Measurements from ENCODE around the gene CLCN6.

The CLCN6 gene

DNA sequence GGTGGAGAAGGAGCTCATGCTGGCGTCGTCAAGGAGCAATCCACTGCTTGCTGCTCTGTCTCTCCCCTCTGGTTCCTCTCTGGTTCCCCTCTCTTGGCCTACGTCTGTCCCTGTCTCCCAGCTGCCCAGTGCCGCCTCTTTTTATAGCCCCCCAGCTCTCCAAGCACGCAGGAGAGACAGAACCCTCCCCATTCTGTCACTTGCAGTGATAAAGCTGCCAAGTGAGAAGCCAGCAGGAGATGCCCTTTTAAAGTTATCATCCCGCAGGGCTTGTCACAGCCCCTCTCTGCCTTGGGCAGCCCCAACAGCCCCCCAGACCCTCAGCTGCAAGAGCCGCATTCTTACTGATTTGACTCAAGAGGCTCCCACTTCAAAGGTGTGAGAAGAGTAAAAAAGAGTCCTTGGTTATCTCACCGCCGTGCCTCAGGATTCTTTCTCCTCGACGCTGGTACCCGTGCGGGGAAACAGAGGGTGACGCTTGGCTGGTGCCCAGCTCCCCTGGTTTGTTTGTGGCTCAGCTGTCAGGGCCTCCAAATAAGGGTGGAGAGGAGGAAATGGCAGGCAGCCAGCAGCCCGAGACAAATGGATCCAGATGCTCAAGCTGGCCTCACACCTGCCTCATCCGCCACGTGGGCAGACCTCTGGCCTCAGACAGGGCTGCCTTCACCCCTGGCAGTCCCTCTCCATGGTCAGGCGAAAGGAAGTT, 41.8 kb downstream of the CLCN6 start, which contains the start of gene NPPA:
Gene NPPA (minus strand): TSS at position 117 of the 706 bp plus-strand sequence. CDS start 99 bp downstream, at position 18.
- in situ Hi-C loops (cut with HindIII; ENCODE audit: low sequenced_read_pairs): no loop called here

DNA sequence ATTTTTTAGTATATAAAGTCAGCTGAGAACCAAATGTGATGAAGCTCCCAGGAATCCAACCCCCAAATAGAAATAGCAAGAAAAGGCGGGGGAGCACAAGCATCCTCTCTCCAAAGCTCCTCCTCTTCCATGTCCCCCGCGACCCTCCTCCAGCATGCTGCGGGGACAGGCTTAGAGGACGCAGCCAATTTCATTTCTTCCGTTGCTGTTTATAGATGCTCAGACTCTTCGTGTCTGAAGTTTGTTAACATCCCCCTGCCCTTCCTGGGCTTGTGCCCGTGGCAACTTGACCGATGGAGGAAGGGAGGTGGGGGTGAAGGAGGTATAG, 42.3 kb downstream of the CLCN6 start:
- in situ Hi-C loops (cut with HindIII; ENCODE audit: low sequenced_read_pairs): no loop called here

DNA sequence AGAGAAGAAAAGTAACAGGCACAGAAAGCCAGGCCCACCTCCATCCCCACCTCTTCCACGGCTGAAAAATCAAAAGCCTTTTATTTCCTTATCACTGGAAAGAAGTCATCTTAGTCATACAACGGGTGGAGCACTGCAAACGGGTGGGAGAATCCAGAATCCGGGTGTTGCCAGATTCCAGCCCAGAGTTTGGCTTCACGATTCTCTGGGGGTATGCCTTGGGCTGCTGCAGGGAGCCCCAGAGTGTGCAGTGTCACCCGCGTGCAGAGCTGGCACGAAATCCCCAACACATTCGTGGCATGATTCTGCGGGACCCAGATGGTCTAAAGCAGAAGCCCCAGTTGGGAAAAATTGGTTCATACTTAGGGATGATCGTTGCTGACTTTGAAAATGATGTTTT, 44.2 kb downstream of the CLCN6 start:
- in situ Hi-C loops (cut with HindIII; ENCODE audit: low sequenced_read_pairs): no loop called here

DNA sequence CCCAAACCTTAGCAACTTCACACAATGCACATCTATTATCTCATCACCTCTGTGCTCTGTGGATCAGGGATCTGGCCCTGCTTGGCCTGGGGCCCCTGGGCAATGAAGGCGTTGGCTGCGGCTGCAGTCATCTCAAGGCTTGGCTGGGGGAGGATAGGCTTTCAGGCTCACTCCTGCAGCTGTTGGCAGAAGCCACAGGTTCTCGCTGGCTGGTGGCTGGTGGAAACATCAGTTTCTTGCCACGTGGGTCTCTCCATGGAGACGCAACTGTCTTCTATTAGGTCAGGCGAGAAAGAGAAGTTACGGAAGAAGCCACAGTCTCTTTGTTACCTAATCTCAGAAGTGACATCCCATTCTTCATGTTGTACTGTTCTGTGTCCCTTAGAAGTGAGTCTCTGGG, 45.2 kb downstream of the CLCN6 start:
- in situ Hi-C loops (cut with HindIII; ENCODE audit: low sequenced_read_pairs): no loop called here

DNA sequence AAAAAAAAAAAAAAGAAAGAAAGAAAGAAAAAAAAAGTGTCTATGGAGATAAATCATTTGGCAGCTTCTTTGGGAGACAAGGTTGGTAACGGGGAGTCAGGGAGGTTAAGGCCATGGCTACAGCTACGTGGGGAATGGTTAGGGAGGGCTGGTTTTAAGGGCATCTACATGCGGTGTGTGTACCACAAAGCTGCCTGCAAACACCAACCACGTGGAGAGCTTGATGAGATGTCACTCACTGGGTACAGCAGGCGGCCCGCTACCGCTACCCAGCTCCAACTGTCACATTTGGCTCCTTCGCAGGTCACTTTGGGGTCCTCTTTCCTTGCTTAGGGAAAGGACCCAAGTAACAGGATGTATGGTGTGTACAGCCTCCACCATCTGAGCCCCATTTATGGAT, 48.5 kb downstream of the CLCN6 start:
- in situ Hi-C loops (cut with HindIII; ENCODE audit: low sequenced_read_pairs): no loop called here

DNA sequence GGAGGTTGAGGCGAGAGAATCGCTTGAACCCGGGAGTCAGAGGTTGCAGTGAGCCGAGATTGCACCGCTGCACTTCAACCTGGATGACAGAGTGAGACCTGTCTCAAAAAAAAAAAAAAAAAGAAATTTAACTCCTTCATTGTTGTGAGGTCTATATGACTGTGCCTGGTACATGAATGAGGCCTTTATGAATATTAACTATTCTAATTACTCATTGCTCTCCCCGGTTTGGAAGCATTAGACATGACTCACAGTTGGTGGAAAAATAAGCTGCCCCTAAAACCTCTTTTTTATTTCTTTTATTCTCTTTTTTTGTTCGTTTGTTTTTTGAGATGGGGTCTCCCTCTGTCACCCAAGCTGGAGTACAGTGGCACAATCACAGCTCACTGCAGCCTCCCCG, 49.4 kb downstream of the CLCN6 start:
- in situ Hi-C loops (cut with HindIII; ENCODE audit: low sequenced_read_pairs): no loop called here

DNA sequence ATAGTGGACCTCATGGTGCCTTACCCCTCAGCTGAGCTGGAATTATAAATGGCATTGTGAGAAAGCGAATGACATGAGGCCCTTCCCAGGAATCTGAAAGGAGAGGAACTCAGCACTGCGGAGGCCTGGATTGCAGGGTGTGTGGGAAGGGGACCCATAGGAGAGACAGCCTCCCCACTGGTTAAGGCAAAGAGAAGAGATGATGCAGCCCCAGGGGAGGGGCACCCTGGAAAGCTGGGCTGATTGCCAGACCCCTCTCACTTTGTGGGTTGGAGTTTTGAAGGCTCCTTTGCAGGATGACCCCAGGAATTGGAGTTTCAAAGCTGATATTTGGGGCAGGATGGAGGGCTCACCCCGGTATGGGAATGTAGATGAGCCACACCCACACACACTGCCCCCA, 50.7 kb downstream of the CLCN6 start:
- in situ Hi-C loops (cut with HindIII; ENCODE audit: low sequenced_read_pairs): no loop called here

DNA sequence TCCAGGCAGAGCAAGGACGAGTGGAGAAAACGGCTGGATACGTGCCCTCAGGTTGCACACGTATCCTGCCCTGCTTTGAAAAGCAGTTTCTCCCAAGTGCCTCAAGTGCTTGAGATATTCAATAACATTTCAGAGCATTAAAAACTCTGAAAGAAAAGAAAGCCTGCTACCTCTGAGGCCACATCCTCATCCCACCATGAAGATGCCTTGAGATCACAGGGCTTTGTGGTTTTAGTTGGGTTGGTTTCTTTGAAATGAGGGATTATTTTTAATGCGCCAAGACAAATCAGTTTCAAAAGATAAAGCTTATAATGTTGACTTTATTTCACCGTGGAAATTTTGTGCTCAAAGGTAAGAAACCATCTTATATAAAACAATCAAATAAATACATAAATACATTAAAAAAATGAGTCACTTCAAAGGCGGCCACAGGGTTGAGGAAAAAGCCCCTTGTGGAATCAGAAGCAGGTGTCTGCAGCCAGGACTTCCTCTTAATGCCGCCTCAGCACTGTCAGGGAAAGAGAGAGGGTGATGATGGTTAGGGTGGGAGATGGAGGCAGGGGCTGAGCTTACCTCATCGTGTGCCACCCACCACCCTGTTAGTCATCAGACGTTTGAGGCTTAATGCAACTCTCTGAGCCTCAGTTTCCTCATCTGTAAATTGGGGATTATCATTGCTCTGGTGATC, 51.3 kb downstream of the CLCN6 start:
- in situ Hi-C loops (cut with HindIII; ENCODE audit: low sequenced_read_pairs): no loop called here

DNA sequence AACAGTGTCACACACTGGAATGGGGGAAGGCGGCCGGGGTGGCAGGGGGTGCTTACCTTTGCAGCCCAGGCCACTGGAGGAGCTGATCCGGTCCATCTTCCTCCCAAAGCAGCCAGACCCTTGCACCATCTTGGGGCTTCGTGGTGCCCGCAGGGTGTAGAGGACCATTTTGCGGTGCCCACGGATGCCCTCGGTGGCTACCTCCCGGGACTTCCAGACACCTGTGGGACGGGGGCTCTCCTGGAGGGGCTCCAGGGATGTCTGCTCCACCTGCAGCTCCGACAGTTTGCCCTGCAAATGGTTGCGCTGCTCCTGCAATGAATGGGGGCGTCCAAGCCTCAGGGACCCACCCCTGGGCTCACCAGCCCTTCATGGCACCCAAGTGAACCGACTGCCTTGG, 52.2 kb downstream of the CLCN6 start:
- in situ Hi-C loops (cut with HindIII; ENCODE audit: low sequenced_read_pairs): no loop called here

DNA sequence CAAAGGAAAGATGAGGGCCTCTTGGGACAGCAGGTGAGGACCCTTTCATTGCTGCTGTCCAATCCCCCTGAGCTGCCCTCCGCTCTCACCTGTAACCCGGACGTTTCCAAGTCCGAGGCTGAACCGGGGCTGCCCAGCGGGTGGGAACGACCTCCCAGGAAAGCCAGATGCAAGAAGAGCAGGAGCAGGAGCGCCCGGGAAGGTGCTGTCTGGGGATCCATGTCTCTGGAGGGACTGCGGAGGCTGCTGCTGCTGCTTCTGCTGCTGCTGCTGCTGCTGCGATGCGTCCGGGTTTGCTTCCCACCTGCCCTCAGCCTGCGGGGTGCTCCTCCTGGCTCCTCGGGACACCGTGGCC, 52.6 kb downstream of the CLCN6 start, which contains the start of gene NPPB:
Gene NPPB (minus strand): TSS at position 333 of the 355 bp plus-strand sequence. CDS start 112 bp downstream, at position 221.
- in situ Hi-C loops (cut with HindIII; ENCODE audit: low sequenced_read_pairs): no loop called here

DNA sequence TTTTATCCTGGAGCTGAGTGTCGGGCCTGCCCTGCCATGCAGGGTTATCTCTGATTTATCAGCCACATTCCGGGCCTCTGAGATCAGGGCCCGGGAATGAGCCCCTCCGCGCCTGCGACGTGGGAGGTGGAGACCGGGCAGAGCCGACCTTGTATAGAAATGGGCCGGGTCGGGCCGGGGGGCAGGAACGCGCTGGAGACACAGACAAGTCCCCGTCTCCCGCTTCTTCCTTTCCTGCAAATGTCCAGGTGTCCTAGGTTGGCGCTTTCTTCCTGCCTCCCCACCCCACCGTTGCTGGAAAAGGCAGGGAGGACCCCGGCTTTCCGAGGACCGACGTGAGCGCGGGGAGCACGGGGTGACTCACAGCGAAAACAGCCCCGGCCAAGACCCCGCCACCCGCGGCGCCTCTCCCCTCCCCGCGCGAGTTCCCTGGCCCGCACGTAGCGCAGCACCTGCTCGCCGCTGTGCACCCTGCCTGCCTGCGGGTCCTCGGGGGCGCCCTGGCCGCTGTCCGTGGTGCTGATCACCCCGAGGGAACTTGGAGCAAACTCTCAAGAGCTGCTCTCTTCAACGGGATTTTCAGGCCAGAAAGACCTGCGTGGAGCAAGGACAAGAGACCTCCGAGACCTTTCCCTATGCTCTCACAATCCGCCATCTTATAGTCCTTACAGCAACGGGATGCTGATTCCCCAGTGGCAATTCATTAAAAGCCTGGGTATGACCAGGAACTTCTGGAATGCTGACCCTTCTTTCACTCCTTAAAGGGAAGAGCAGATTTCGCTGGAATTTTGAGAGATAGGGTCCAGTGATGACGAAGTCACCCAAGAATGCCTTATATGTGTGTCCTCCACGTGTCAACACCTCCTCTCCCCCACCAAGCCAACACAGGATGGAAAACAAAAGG, 53.2 kb downstream of the CLCN6 start:
- in situ Hi-C loops (cut with HindIII; ENCODE audit: low sequenced_read_pairs): no loop called here

DNA sequence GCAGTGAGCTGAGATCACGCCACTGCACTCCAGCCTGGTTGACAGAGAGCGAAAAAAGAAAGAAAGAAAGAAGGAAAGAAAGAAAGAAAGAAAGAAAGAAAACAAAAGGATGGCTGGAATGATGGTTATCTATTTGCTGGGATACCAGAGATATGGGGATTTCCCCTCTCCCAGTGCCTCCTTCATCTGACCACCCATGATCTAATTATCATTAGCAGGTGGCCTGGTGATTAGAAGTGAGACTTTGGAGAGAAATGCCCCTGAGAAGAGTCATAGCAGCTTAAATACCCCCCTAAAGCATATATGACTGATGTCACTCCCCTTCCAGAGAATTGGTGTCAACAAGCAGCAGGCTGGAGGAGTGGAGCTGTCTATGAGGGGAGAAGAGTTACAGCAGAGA, 54.1 kb downstream of the CLCN6 start:
- in situ Hi-C loops (cut with HindIII; ENCODE audit: low sequenced_read_pairs): no loop called here

DNA sequence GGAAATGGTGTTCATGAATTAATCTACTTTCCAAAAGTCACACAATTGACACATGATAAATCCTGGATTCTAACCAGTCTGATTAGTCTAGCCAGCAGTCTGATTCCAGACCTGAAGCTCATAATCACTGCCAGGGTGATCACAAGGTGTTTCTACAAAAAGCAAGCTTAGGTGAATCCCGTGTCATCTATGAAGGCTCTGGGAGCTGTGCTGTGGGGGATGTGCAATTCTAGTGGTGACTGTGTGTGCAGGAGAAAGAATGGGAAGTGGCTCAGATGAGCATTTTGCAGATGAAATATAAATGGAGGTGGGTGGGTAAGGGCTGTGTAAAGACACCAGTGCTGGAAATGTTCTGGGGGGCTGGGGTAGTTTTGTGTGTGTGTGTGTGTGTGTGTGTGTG, 54.6 kb downstream of the CLCN6 start:
- in situ Hi-C loops (cut with HindIII; ENCODE audit: low sequenced_read_pairs): no loop called here

DNA sequence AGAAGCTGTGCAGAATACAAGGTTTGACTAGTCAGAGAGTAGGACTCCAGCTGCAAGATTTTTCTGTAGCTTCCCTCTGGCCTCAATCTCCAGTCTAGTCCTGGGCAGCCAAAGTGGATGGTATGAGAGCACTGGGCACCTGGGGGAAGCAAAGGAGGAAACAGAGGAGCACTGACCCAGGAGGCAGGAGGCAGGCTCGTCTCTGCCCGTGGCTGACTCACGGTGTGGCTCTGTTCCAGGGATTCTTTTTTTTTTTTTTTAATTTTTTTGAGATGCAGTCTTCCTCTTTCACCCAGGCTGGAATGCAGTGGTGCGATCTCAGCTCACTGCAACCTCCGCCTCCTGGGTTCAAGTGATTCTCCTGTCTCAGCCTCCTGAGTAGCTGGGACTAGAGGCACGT, 56.9 kb downstream of the CLCN6 start:
- in situ Hi-C loops (cut with HindIII; ENCODE audit: low sequenced_read_pairs): no loop called here

DNA sequence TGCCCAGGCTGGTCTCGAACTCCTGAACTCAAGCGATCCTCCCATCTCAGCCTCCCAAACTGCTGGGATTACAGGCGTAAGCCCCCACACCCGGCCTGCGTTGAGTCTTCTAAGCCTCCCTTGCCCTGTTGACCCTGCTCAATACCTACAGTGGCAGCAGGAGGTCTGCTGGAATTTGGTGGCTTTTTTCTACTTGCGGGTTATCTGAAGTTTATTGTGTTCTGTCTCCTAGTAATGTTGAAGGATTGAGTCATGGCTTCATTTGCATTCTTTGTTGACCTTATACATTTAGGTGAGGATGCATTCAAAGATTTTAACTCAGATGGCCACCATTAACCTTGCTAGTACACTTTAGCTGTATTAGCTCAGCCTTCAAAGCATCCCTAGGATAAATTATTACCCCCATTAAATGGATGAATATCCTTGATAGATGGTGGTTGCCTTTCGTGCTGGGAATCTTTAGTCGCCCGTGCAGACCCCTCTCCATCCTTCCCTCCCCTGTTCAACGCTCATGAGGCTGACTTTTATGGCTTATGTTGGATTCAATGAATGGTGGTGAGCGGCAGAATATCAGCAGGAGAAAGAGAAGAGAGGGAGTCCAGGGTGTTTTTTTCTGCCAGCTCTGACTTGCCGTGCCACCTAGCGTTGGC, 62.5 kb downstream of the CLCN6 start:
- in situ Hi-C loops (cut with HindIII; ENCODE audit: low sequenced_read_pairs): no loop called here

DNA sequence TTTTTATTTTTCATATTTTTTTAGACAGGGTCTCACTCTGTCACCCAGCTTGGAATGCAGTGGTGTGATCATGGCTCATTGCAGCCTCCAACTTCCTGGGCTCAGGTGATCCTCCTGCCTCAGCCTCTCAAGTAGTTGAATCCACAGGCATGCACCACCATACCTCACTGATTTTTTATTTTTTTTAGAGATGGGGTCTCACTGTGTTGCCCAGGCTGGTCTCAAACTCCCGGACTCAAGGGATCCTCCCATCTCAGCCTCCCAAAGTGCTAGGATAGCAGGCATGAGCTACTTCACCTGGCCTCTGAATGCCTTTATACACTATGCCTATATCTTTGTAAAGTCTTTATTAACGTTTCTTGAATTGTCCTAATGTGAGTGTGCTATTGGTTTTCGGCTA, 63.1 kb downstream of the CLCN6 start:
- in situ Hi-C loops (cut with HindIII; ENCODE audit: low sequenced_read_pairs): no loop called here

DNA sequence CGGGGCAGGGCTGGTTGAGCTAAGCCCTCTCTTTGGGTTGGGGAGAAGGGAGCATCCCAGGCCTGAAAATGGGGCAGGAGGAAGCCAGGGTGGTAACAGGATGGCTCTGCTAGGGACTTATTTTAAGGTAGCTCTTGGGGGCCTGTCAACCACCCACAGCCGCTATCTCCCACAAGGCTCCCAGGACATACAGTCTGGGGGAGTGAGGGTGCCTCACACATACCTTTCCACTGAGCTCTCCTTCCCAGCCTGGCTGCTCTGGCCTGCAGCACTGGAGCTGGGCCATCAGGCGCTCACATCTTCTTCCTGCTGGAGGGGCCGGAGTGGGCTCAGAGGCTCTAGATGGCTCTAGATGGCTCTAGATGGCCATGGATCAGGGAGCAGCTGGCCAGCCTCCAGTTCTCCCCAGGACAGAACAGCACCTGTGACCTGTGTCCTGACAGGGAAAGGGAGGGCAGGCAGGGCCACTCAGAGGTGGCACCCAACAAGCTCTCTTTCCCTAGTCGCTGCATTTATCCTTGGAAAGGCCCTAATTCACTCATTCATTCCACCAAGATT, 63.7 kb downstream of the CLCN6 start:
- in situ Hi-C loops (cut with HindIII; ENCODE audit: low sequenced_read_pairs): no loop called here

DNA sequence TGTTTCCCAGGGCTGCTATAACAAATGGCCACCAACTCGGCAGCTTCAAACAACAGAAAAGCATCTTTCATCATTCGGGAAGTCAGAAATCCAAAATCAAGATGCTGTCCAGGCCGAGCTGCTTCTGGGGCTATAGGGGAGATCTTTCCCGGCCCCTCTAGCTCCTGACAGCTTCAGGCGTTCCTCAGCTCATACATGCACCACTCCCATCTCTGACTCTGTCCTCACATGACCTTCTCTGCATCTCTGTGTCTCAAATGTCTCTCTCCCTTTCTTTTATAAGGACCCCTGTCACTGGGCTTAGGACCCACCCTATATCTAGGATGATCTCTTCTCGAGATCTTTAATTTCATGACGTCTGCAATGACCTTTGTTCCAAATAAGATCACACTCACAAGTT, 66.6 kb downstream of the CLCN6 start:
- in situ Hi-C loops (cut with HindIII; ENCODE audit: low sequenced_read_pairs): no loop called here

DNA sequence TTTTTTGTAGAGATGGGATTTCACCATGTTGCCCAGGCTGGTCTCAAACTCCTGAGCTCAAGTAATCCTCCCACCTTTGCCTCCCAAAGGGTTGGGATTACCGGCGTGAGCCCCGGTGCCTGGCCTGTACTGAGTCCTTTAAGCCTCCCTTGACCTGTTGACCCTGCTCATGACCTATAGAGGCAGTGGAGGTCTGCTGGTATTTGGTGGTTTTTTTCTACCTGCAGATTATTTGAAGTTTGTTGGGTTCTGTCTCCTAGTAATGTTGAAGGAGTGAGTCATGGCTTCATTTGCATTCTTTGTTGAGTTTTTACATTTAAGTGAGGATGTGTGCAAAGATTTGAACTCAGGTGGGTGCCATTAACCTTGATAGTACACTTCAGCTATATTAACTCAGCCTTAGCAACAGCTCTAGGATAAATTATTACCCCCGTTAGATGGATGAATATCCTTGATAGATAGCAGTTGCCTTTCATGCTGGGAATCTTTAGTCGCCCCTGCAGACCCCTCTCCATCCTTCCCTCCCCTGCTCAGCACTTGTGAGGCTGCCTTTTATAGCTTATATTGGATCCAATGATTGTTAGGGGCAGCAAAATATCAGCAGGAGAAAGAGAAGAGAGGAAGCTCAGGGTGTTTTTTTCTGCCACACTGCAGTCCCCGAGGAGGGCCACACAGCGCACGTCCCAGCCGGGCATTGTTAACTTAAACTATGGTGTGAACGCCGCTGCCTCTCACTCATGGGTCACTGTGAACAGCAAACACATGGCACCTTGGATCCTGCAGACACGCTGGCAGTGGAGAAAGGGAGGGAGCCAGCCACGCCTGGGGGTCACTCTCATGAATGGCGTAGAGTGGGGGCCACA, 67.6 kb downstream of the CLCN6 start:
- in situ Hi-C loops (cut with HindIII; ENCODE audit: low sequenced_read_pairs): no loop called here

DNA sequence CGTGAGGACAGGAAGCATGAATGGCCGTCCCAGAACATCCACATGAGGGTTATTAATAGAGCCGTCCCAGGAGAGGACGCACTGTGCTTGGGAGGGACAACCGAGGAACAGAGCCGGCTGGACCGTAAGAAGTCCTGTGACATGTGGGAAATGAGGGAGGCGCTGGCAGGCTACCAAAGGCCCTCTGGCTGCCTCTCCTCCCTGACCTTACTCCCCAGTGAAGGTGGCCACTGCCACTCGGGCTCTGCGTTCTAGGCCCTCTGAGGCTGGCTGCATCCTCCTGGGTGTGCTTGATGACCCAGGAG, 68.2 kb downstream of the CLCN6 start:
- in situ Hi-C loops (cut with HindIII; ENCODE audit: low sequenced_read_pairs): no loop called here

All from DLD1 (cell line).